HG02840 (cell line): Measurements from ENCODE around the gene NT5DC2.
"Not testable (repeated sequence)": the region's sequence is repeated elsewhere in the genome, so short reads cannot be mapped to it uniquely, and the experiment has no call there.

Experiments
- ATAC-seq: cut with Tn5 transposase; IDR thresholded peaks from one replicate; pipeline ENCODE4 v1.9.1; 2021; ENCODE audit warnings: mild to moderate bottlenecking, moderate library complexity, moderate number of reproducible peaks; ENCODE audit not compliant: unreplicated experiment, low FRiP score

Gene NT5DC2

GRCh38 chr3:52537726-52538421 lies 4.2 kb upstream of the NT5DC2 start:
- ATAC-seq: no peak

- ATAC-seq: no peak
These were observed 3.5 kb upstream of the NT5DC2 start for GRCh38 chr3:52537165-52537620.

GRCh38 chr3:52536369-52537164 lies 2.9 kb upstream of the NT5DC2 start, which contains the start of gene UQCC5:
Gene UQCC5, plus strand, starts transcription at chr3:52536605. Its CDS starts 151 bp downstream, at chr3:52536756.
- peak; percentile 87 for ATAC-seq

- no peak for ATAC-seq
These were observed 2.4 kb upstream of the NT5DC2 start for GRCh38 chr3:52536112-52536368.

GRCh38 chr3:52535411-52536111 lies 1.9 kb upstream of the NT5DC2 start:
- no peak for ATAC-seq

GRCh38 chr3:52534281-52535183 lies 875 bp upstream of the NT5DC2 start:
- ATAC-seq: no peak

GRCh38 chr3:52532838-52533622 lies 627 bp downstream of the NT5DC2 start:
- no peak for ATAC-seq

- ATAC-seq: no peak
These were observed 1.2 kb downstream of the NT5DC2 start for GRCh38 chr3:52532517-52532837.

GRCh38 chr3:52531860-52532516 lies 1.7 kb downstream of the NT5DC2 start:
- no peak for ATAC-seq

GRCh38 chr3:52530918-52531826 lies 2.5 kb downstream of the NT5DC2 start:
- ATAC-seq: no peak

- no peak for ATAC-seq
These were observed 4.0 kb downstream of the NT5DC2 start for GRCh38 chr3:52529376-52530333.

- ATAC-seq: no peak
These were observed 4.9 kb downstream of the NT5DC2 start for GRCh38 chr3:52528586-52529375.

- no peak for ATAC-seq
These were observed 5.7 kb downstream of the NT5DC2 start for GRCh38 chr3:52527732-52528585.

- no peak for ATAC-seq
These were observed 6.5 kb downstream of the NT5DC2 start for GRCh38 chr3:52527039-52527731.

GRCh38 chr3:52526671-52527038 lies 7.0 kb downstream of the NT5DC2 start:
- ATAC-seq: not testable (repeated sequence)
